Left ventricle myocardium superior (tissue), 1 donor: Measurements from ENCODE around the gene LPAR3. TPM values are rescaled to one million over a fixed set of nuclear protein-coding genes. Genes with fewer than 3 reads are reported as not detected.

Experiments used
- ATAC-seq: fragments of 200-7000 bp; cut with Tn5 transposase; one replicate; pipeline ENCODE4 v1.9.1; 2020; ENCODE audit warnings: mild to moderate bottlenecking, moderate library complexity
- DNase-seq: peaks from one replicate; pipeline ENCODE4 v3.0.0-alpha.2; 2020
- intact Hi-C: fragments of 100-400 bp; cut with micrococcal nuclease; formaldehyde crosslinking; loops from one replicate; pipeline ENCODE4 v1.11.0; 2022
- total RNA-seq: library from RNA; stranded (reverse); fragmentation: NEBNext Ultra II Directional; extraction: Animal tissue kit (Norgen Biotek cat#: 25700); gene quantifications from one replicate; pipeline ENCODE4 v1.2.1, GENCODE V29; 2021
- donor health status: DM: no; HTN: yes; CAD: no; lungs with severe emphysema.

The LPAR3 gene
- total RNA-seq, 1 donor from 2014 or later, result 20.4 TPM

DNA sequence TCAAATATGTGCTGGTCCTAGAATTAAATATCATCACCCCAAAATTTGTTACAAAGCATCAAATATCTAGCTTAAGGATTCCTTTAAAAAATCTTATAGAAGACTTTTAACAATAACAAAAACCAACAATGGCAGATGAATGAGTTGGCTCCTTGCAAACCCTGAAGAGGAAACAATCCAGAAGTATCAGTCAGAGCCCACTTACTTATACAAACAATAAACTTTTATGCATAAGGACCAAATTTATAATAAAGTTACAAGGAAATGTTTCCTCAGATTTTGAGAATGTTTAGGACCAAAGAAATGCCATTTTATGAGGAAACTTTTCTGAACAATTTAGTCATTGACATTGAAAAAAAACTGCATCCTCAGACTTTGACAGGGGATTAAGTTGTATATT is 52.7 kb downstream of the LPAR3 start:
- ATAC-seq (no peak), DNase-seq (no peak)
- intact Hi-C loops, result no loop called here

DNA sequence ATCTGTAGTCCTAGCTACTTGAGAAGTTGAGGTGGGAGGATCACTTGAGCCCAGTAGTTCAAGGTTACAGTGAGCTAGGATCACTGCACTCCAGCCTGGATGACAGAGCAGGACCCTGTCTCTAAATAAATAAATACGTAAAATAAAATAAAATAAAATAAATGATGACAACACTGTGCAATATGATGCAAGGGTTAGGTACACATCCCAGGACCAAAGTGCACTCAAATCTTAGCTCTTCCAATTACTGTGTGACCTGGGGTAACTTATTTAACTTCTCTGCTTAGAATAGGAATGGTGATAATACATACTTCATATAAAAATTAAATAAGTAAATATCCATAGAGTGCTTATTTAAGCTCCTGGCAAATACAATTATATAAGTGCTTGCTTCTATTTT is 53.5 kb downstream of the LPAR3 start:
- no peak for DNase-seq
- intact Hi-C loops, result no loop called here

DNA sequence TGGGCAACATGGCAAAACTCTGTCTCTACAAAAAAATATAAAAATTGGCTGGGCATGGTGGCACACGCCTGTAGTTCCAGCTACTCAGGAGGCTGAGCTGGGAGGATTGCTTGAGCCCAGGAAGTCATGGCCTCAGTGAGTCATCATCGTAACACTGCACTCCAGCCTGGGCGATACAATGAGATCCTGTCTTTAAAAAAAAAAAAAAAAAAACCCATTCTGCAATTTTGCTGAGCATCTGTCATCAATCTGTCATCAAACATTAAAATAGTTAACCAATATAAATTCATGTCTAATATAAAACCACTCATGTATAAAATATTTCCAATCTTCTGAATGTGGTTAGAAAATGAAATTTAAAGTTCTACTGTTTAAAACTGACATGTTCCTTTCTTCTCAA is 56.9 kb downstream of the LPAR3 start:
- no peak for ATAC-seq
- intact Hi-C loops, result no loop called here

More for the DNA sequence above, 53.5 kb downstream of the LPAR3 start:
- ATAC-seq, result no peak

DNA sequence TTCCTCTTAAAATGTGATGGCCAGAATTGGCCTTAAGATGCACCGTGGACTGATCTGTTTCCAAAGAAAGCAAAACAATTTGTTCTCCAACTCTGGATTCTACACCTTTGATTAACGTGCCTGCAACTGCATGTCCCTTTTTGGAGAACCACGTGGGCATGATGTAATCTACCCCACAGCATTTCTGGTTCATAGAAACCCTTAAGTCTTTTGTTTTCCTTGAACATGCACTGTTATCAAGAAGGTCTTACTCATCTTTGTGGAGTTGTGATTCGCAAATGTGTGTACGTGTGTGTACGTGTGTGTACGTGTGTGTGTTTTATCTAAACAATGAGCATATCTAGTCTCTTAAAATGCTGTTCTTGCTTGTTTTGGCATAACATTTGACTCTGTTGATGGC is 57.8 kb downstream of the LPAR3 start:
- intact Hi-C loops, result no loop called here
- no peak for ATAC-seq
- DNase-seq, result no peak

More for the DNA sequence above, 56.9 kb downstream of the LPAR3 start:
- DNase-seq, result no peak

DNA sequence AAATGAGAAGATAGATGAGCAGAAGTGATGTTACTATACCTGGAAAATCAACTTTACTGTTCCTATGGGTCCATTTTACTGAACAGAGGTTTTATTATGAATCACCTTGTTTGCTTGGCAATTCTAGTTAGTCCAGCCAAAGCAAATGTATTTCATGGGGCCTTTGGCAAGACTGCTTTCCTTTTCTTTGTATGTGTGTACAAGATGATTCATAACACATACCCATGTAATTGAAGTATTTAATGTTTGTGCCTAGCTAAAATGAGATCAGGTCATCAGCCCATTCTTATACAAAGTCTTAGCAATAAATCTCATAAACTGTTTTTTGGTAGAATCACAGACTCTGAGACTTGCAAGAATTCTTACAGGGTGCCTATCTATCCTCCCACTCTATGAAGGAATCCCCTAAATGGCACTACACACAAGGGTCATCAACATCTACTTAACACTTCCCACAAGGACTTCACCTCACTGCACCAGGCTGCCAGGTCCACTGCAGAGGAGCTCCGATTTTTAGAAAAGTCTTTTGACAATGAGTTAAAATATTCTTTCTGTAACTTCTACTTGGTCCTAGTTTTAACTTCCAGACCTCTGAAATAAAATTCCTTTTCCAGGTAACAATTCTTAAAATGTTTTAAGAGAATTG is 58.5 kb downstream of the LPAR3 start:
- intact Hi-C loops, result no loop called here
- ATAC-seq, result no peak

DNA sequence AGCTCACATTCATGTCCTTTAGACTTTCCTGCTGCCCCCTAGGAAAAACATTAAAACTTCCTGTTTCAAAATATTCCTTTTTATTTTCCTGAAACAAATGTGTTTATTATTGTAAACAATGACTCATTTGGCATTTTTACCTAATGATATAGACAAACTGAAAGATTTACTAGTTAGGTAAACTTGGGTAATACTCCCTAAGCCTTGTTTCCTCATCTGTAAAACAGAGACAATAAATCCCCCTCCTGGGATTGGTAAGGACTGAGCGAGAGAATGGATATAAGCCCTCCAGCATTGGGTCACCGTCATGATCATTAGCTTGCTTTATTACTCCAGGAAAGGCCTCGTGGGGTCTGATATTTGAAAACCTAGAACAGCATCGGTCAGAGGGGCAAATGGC is 59.8 kb downstream of the LPAR3 start:
- intact Hi-C loops, result no loop called here
- no peak for ATAC-seq
- DNase-seq, result no peak

More for the DNA sequence above, 58.5 kb downstream of the LPAR3 start:
- DNase-seq, result no peak

DNA sequence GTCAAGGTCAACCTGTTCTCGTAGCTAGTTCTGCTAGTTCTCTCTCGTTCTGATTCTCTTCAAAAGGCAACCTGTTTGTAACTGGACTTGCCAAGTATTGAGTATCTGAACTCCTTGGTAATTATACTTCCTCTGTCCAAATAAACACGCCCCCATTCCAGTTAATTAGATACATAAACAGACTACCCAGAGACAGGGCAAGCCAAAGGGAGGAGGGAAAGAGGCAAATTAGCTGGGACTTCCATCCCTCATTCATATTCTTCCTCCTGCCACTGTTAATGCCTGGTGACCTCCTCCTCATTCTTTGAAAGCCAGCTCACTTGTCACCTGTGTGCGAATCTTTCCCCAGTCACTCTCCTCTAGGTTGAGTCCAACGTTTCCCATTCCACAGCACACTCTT is 62.9 kb downstream of the LPAR3 start:
- ATAC-seq, result no peak
- no peak for DNase-seq
- intact Hi-C loops, result no loop called here

DNA sequence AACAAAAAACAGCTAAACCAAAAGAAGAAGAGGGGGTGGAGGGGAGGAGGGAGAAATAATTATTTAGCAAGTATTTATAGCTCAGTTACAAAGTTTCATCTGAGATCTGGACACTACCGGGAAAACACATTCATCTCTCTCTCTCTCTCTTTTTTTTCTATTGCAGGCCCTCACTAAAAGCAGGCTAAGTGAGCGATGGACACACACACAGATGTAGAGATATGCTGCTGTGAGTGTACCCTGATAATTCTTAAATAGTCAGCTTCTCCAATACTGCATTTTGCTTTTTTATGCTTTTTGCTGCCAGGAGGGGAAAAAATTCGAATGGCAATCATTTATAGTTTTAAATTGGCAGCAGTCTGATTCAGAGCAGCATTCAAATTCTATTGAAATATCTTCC is 65.0 kb downstream of the LPAR3 start:
- intact Hi-C loops, result no loop called here
- ATAC-seq (no peak), DNase-seq (no peak)

DNA sequence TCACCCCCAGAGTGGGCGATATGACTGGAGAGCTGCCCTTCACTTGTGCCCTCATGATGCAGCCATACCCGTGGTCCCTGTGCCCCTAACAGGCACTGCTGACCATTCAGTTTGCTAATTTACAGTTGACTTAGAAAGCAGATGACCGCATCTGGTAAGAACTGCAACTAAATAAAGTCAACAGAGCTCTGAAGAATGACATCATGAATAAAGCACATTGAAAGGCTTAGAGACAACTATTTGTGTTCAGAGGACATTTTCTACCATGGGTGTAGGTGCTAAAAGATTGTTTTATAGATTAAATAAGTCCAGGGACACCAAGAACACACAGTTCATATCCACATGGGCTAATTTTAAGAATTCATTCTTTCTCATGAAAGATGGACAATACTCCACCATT is 65.5 kb downstream of the LPAR3 start:
- ATAC-seq (no peak), DNase-seq (no peak)
- intact Hi-C loops, result no loop called here

DNA sequence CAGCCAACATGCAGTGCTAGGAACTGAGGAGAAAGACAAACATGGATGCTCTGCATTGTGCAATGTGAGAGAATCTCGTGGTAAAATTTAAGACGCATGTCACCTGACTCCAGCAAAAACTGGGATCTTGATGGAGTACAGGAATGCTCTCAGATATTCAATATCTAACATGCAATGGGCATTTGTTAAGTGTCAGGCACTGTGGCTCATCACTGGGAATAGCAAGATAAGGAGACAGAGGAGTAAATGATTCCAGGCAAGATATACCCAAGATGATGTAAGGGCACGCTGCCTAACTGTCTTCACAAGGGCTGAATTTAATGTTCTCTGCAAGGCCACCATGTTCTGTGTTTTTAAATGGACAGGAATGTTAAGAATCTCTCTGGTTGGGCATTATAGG is 67.8 kb downstream of the LPAR3 start:
- DNase-seq (no peak), ATAC-seq (no peak)
- intact Hi-C loops, result no loop called here

DNA sequence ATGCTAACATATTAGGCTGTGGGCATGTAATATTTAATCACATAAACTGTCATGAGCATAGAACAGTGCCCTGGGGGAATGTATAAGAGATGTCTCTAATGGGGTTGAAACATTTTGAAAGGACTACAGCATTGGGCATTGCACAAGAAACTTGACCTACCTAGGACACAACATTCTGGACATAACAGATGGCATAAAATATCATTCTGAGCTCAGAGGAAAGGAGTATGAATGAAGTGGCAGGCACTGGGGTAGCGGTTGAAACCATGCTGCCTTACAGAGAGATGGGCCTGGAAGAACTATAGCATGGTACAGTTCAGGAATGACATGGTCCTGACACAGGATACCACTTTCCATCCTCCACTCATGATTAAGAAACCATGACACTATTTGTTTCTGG is 69.0 kb downstream of the LPAR3 start:
- intact Hi-C loops, result no loop called here
- ATAC-seq (peak; percentile 18), DNase-seq (no peak)

DNA sequence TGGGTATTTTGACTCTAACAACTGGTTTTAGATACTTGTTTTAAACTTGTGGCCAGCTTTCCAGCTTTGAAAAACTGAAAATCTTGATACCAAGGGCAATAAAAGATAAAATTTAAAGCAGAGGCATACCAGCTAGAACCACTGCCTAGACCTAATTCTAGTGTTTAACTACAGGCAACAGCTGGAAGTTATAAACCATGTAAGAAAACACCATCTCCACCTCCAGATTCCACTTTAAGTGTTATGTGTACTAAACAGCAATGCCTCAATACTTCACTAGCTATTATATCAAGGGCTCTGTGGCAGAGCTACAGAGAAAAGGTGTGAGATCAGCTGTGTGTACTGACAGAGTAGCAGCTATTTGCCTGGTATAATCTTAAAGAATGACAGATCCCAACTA is 69.5 kb downstream of the LPAR3 start:
- DNase-seq (no peak), ATAC-seq (peak; percentile 44)
- intact Hi-C loops, result no loop called here

DNA sequence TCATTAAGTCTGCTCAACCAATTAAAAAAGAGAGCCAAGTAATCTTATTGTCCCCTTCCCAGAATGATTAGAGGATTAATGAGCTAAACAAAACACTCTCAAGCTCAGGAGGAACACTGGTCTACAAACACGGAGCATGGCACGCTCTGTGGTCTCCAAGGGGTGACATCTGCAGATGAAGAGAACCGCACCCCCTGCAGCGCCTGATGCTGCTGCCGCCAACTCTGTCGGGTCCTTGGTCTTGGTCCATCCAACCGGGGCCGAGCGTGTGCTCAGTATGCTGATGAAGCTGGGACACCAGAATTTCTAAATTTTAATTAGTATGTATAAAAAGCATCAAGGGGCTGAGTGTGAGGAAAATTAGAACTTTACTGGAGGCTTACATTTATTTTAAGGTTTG is 82.7 kb downstream of the LPAR3 start:
- ATAC-seq, result no peak
- intact Hi-C loops, result no loop called here
- DNase-seq, result no peak

DNA sequence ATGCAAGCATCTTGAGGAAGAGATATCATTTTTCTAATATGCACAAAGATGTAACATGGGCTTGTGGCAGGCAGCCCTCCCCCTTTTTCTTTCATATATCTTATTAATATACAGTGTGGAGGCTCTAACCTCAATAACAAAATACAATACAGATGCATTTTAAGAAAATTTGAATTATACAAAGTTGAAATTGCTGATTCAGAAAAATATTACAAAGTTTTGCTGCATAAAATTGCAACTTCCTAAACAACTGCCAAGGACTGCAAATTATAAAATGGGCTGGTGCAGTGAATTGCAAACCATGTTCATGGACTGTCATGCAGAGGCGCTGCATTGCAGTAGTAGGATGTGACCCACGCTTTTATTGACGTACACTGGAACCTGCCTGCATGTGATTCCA is 84.0 kb downstream of the LPAR3 start:
- intact Hi-C loops, result no loop called here
- no peak for DNase-seq
- no peak for ATAC-seq

DNA sequence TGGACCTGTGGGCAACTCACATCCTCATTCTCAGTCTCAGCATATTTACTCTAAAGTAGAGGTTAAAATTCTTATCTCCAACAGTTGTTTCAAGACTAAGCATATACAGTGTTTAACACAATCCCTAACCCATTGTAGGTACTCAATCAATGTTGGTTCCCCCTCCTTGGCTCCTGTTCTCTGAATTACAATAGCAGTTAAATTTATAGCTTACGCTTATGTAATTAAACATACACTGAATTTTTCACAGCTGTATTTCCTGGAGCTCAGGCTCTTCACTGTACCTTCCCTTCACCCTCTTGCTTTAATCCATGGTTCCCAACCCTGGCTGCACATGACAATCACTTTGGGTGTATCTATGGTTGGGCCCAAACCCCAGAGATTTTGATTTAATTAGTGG is 89.4 kb downstream of the LPAR3 start:
- DNase-seq (no peak), ATAC-seq (no peak)
- intact Hi-C loops, result no loop called here

DNA sequence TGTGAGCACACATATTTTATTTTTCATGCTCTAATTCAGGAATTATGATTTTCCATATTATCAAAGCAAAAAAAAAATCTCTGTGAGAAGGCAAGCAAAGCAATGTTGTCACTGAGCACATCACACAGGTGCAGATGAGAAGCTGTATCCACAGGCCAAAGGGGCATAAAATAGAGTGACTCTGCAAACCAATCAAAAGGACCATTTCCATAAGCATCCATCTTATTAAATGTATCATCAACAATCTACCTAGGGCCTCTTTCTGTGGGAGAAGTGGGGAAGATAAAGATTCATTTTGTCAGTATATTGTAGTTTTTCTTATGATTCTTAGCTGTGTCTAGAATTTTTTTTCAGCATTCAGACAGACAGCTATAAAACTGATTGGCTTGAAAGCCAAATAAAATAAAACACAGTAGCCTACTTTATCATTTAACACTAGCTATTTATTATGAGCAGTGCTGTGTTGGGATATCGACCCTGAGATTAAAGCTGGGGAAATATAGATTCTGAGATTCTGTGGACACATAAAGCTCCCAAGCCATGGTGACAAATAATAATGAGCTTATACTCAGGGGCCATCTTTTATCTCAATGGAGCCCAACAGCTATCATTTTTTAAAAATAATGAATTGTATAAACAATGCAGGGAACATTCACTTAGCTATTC is 90.3 kb downstream of the LPAR3 start:
- no peak for ATAC-seq
- intact Hi-C loops, result no loop called here
- DNase-seq, result no peak

DNA sequence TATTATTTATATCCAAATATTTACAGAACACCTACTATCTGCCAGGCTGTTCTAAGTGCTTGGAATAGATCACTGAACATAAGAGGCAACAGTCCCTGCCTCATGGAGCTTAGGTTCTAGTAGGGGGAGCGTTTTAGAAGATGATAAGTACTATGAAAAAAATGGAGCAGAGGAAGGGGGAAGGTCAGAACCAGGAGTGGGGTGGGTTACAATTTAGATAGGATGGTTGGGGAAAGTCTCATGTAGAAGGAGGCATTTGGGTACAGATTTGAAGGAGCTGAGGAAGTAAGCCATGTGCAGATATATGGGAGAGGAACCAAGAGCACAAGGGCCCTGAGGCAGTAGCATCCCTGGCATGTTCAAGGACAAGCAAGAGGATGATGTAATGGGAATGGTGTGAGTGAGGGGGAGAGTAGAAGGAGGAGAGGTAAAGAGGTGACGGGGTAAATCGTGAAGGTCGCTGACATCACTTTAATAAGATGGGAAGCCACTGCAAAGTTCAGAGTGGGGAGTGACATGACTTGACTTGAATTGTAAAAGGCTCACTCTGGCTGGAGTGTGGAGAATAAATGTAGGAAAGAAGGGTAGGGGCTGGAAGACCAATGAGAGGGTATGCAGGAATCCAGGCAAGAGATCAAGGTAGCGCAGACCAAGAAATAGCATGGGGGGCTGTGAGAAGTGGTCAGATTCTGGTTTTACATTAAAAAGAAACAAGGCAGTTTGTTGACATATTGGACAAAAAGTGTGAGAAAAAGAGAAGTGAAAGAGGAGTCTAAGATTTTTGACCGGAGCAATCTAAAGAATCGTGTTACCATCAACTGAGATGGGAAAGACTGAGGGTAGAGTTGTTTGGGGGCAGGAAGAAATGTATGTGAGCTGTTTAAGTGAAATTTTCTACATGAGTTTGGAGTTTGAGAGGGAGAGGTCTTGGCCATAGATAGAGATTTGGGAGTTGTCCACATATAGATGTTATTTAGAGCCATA is 92.6 kb downstream of the LPAR3 start:
- DNase-seq (no peak), ATAC-seq (no peak)
- intact Hi-C loops, result no loop called here

DNA sequence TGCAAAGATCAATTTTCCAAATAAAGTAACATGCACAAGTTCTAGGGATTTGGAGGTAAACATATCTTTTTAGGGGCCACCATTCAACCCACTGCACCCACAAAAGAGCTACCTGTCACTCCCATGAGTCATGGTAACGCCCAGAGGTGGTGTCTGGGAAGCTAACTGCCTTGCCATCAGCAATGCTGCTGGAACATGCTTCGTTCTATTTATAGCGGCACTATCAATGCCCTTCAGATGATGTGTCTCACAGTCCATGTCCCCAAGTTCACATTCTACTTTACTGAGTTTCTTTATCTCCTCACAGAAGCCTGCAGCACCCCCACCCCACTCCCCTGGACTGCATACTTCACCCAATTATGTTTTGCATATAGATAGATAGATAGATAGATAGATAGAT is 95.4 kb downstream of the LPAR3 start:
- ATAC-seq (peak; percentile 96), DNase-seq (no peak)
- intact Hi-C loops, result no loop called here

DNA sequence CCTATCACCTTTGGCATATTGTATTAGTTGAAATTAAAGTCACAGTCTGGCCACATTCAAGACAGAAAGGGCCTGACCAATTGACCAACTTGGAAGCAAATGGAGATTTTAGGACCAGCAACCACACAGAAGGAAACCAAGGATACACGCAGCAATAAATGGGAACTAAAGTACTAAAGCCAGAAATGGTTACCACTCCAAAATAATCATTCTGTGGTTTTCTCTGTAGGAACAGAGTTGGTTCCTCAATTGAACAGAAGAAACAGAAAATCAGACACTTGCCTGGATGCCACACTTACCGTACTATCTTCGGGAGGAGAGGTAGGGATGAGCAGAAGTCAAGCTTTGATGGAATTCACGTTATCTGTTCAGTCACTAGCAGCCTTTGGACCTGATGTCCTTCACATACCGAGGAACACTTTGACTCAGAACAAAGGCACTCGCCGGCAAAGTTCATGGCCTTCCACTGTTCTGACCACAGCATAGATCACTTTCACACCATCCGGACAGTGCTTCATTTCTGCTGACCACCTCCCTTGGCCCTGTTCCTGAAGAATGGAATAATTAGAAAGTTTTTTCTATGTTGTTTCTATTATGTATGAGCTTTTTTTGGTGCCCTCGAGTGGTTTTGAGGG is 96.9 kb downstream of the LPAR3 start:
- intact Hi-C loops, result no loop called here
- ATAC-seq (peak; percentile 56), DNase-seq (no peak)

DNA sequence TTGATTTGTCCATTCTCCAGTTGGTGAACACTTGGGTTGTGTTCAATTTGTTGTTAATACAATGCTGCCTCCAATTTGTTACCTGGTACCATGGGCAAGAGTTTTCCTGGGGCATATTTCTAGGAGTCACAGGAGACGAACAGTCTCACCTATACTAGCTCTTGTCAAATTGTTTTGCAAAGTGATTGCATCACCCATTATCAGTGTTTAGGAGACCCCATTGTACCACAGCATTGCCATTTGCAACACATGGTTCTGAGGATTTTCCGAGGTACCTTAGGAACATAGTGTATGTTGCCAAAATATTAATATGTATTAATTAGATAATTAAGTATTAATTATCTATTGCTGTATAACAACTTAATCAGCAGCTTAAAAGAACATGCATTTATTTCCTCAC is 97.8 kb downstream of the LPAR3 start:
- intact Hi-C loops, result no loop called here
- ATAC-seq (no peak), DNase-seq (no peak)
